Endothelial cell of umbilical vein (primary cell): ENCODE data around the gene SLC9A9. TPM values are rescaled to one million over a fixed set of nuclear protein-coding genes. Genes with fewer than 3 reads are reported as not detected.

Source experiments
- BruUV-seq: library from RNA; stranded (reverse); fragments of 400-500 nt; replicated peaks from 2 replicates; lab custom pipeline; 2021; lab: Mats Ljungman, UMichigan
- CTCF ChIA-PET: fragments of 300-600, 350-600 bp; sonication (Branson Sonifier 250); formaldehyde crosslinking; loops from one replicate; lab custom pipeline; 2021; ENCODE audit warnings: antibody characterized with exemption, inconsistent platforms; lab: Charles Lee
- POLR2A ChIA-PET: fragments of 300-600, 350-600 bp; sonication (Branson Sonifier 250); formaldehyde crosslinking; loops from one replicate; lab custom pipeline; 2021; ENCODE audit warnings: antibody characterized with exemption, inconsistent platforms; lab: Charles Lee
- DNase-seq: peaks from one replicate; pipeline ENCODE4 v3.0.0-alpha.2; 2011; ENCODE audit warnings: low read depth, low spot score
- FAIRE-seq: peaks from 2 replicates; lab custom pipeline; 2011; peaks lifted over from hg19 to GRCh38; lab: Jason Lieb, UNC
- H2AFZ ChIP-seq: 2 replicates; pipeline ENCODE4 v1.6.0; 2012; ENCODE audit warnings: low read depth, low read length, control low read depth, inconsistent platforms
- H3K27ac ChIP-seq: 2 replicates; pipeline ENCODE4 v1.5.1; 2011; ENCODE audit warnings: low read depth, mild to moderate bottlenecking, control low read depth, low read length, moderate library complexity; ENCODE audit not compliant: insufficient read depth
- H3K27me3 ChIP-seq, 2 experiments: 2 replicates each; pipeline versions ENCODE4 v1.6.0 to v1.6.1; 2011; ENCODE audit warnings: low read length in 2 of 2, mixed read lengths in 1 of 2; ENCODE audit not compliant: control insufficient read depth in 2 of 2, insufficient read depth in 2 of 2
- H3K36me3 ChIP-seq, 2 experiments: 2 replicates in 1 of 2; 3 replicates in 1 of 2; pipeline ENCODE4 v1.5.1; 2011; ENCODE audit warnings: low read length in 2 of 2, mild to moderate bottlenecking in 1 of 2, moderate library complexity in 1 of 2; ENCODE audit not compliant: control insufficient read depth in 2 of 2, insufficient read depth in 2 of 2; ENCODE audit errors: extremely low read depth in 1 of 2
- H3K4me1 ChIP-seq: 3 replicates; pipeline ENCODE4 v1.5.1; 2011; ENCODE audit warnings: mild to moderate bottlenecking, low read length; ENCODE audit not compliant: control insufficient read depth, insufficient read depth; ENCODE audit errors: extremely low read depth
- H3K4me2 ChIP-seq: 2 replicates; pipeline ENCODE4 v1.6.1; 2011; ENCODE audit warnings: low read length, control low read depth, mixed read lengths; ENCODE audit not compliant: insufficient read depth
- H3K4me3 ChIP-seq, 3 experiments: fragments of 200-600 bp in 1 of 3; sonication (generic), shearing (Covaris generic) in 1 of 3; replicated peaks in 1 of 3; 2 replicates each; pipeline ENCODE4 v1.5.1; 2011 to 2016; ENCODE audit warnings: control low read depth in 3 of 3, low read length in 3 of 3, mild to moderate bottlenecking in 2 of 3, inconsistent platforms in 1 of 3, low read depth in 1 of 3, moderate library complexity in 1 of 3; ENCODE audit not compliant: insufficient read depth in 1 of 3
- H3K79me2 ChIP-seq: 2 replicates; pipeline ENCODE4 v1.6.0; 2012; ENCODE audit warnings: low read length, inconsistent platforms; ENCODE audit not compliant: control insufficient read depth, insufficient read depth
- H3K9ac ChIP-seq: replicated peaks from 2 replicates; pipeline ENCODE3; 2011; ENCODE audit warnings: low read length, control low read depth; ENCODE audit not compliant: insufficient read depth; ENCODE audit errors: extremely low read depth
- H3K9me1 ChIP-seq: replicated peaks from 3 replicates; pipeline ENCODE4 v1.6.0; 2011; ENCODE audit warnings: mild to moderate bottlenecking, low read length; ENCODE audit not compliant: control insufficient read depth, insufficient read depth; ENCODE audit errors: extremely low read depth
- H3K9me3 ChIP-seq: replicated peaks from 2 replicates; pipeline ENCODE4 v1.5.1; 2012; ENCODE audit warnings: low read length, inconsistent platforms; ENCODE audit not compliant: control insufficient read depth, insufficient read depth
- H4K20me1 ChIP-seq: replicated peaks from 2 replicates; pipeline ENCODE3; 2011; ENCODE audit warnings: mild to moderate bottlenecking, low read length; ENCODE audit not compliant: control insufficient read depth, insufficient read depth; ENCODE audit errors: extremely low read depth
- EZH2 ChIP-seq: IDR thresholded peaks from 2 replicates; pipeline ENCODE4 v1.6.1; 2012; ENCODE audit warnings: borderline replicate concordance, low read depth, mild to moderate bottlenecking, moderate library complexity, low read length, inconsistent platforms; ENCODE audit not compliant: severe bottlenecking
- FOS ChIP-seq: IDR thresholded peaks from 2 replicates; pipeline ENCODE4 v1.6.1; 2011; ENCODE audit warnings: mild to moderate bottlenecking, low read length, moderate library complexity, borderline replicate concordance; ENCODE audit not compliant: insufficient read depth
- GATA2 ChIP-seq: IDR thresholded peaks from 2 replicates; pipeline ENCODE4 v1.7.0; 2011; ENCODE audit warnings: low read depth, mild to moderate bottlenecking, moderate library complexity, mixed read lengths, low read length; ENCODE audit not compliant: insufficient read length, insufficient read depth
- JUN ChIP-seq: IDR thresholded peaks from 2 replicates; pipeline ENCODE4 v1.6.1; 2011; ENCODE audit warnings: borderline replicate concordance, low read depth; ENCODE audit not compliant: insufficient read length, insufficient read depth
- MYC ChIP-seq: IDR thresholded peaks from one replicate; pipeline ENCODE4 v1.6.1; 2011; ENCODE audit warnings: mild to moderate bottlenecking, low read depth, low read length
- POLR2A ChIP-seq: IDR thresholded peaks from 2 replicates; pipeline ENCODE4 v1.6.1; 2012; ENCODE audit warnings: low read depth, mild to moderate bottlenecking, control low read depth, low read length
- POLR2AphosphoS5 ChIP-seq: IDR thresholded peaks from 2 replicates; pipeline ENCODE4 v1.6.1; 2012; ENCODE audit warnings: low read depth, mild to moderate bottlenecking, control low read depth, low read length, moderate library complexity; ENCODE audit not compliant: insufficient read depth
- dilution Hi-C: fragments of 300-500 bp; cut with MboI; formaldehyde crosslinking; loops from one replicate; pipeline ENCODE4 v1.15.0; 2019; ENCODE audit warnings: low sequenced_read_pairs; ENCODE audit not compliant: extremely low pct_ligation_motif_present
- intact Hi-C: fragments of 100-400 bp; cut with micrococcal nuclease; formaldehyde crosslinking; loops from one replicate; pipeline ENCODE4 v1.10.0; 2022
- polyA plus RNA-seq, 4 experiments: library from polyadenylated mRNA; depleted of rRNA in 3 of 4; stranded (reverse) in 3 of 4; unstranded in 1 of 4; fragments of >200 nt; gene quantifications; 2 replicates each; pipeline versions ENCODE4 v1.2.1 to v1.2.3, GENCODE V29; 2011 to 2012; ENCODE audit warnings: missing spikeins in 1 of 4
- total RNA-seq: library from RNA; stranded (reverse); gene quantifications from 2 replicates; pipeline ENCODE4 v1.2.3, GENCODE V29; 2021
- TF ChIP-seq, protein P1 (sequence below), 2 donors: IDR thresholded peaks; 1 replicate in 1 of 2; 2 replicates in 1 of 2; pipeline ENCODE4 v1.5.1; 2011; ENCODE audit warnings: low read length in 2 of 2, mild to moderate bottlenecking in 2 of 2, moderate library complexity in 2 of 2, control low read depth in 1 of 2, inconsistent platforms in 1 of 2, low read depth in 1 of 2; ENCODE audit not compliant: insufficient read depth in 1 of 2; ENCODE audit errors: extremely low read depth in 1 of 2
- TF ChIP-seq, protein P2 (sequence below): IDR thresholded peaks from 2 replicates; pipeline ENCODE4 v1.6.1; 2011; ENCODE audit not compliant: insufficient read depth, insufficient read length

The SLC9A9 gene
- total and polyA plus RNA-seq, 2 donors (not counting 3 experiments of a cell fraction or from before 2014, with no cell fraction given), result 1.5 to 1.8 TPM

GRCh38 chr3:143344516-143345165 is 503.6 kb downstream of the SLC9A9 start:
- dilution Hi-C loops, result no loop called here
- no peaks in the 10 kb centered on the region for H3K27me3 ChIP-seq
- H2AFZ ChIP-seq, result no peak overlapping the region
- no peaks in the 10 kb centered on the region for H3K9me3 ChIP-seq
- H4K20me1 ChIP-seq, result no peaks in the 10 kb centered on the region
- CTCF ChIA-PET, result interaction anchor here (0.5 to 2.4 kb wide), 5 partner anchors 12 to 1098 kb away, joined by 3 to 7 read pairs (median 4); no protein-coding TSS in a partner anchor
- POLR2A ChIA-PET, result no interaction called here
- H3K36me3 ChIP-seq, result no peaks in the 10 kb centered on the region
- FAIRE-seq (peak; percentile 31), DNase-seq (peak; percentile 87)
- peak overlapping the region; percentile 54 for H3K27ac ChIP-seq
- peak overlapping the region; percentile 86 for H3K4me2 ChIP-seq
- peaks cover 31% of the 10 kb centered on the region for H3K4me1 ChIP-seq
- TF ChIP-seq FOS (peak; percentile 20), EZH2 (no peak), JUN (peak; percentile 38)
- no peaks in the 10 kb centered on the region for H3K79me2 ChIP-seq
- H3K9ac ChIP-seq, result no peak overlapping the region
- H3K9me1 ChIP-seq, result no peaks in the 10 kb centered on the region
- intact Hi-C loops, result loop anchor here (1.0 kb wide), 1 partner anchor 13 kb away; no protein-coding TSS in a partner anchor
- BruUV-seq, result no TSS peak
- peak overlapping the region in 1 of 3 experiments; percentile 44 for H3K4me3 ChIP-seq

- Histone ChIP-seq H3K27ac (peak overlapping the region; percentile 54), H3K4me1 (peaks cover 31% of the 10 kb centered on the region), H3K9ac (no peak overlapping the region), H3K36me3 (no peaks in the 10 kb centered on the region), H3K9me1 (no peaks in the 10 kb centered on the region), H4K20me1 (no peaks in the 10 kb centered on the region), H3K4me2 (peak overlapping the region; percentile 86), H3K79me2 (no peaks in the 10 kb centered on the region), H3K4me3 (no peak overlapping the region), H2AFZ (no peak overlapping the region), H3K27me3 (no peaks in the 10 kb centered on the region), H3K9me3 (no peaks in the 10 kb centered on the region)
- TF ChIP-seq JUN (no peak), GATA2 (no peak), MYC (no peak), EZH2 (no peak), POLR2AphosphoS5 (no peak), POLR2A (no peak), FOS (no peak)
- TF ChIP-seq, protein P1, sequence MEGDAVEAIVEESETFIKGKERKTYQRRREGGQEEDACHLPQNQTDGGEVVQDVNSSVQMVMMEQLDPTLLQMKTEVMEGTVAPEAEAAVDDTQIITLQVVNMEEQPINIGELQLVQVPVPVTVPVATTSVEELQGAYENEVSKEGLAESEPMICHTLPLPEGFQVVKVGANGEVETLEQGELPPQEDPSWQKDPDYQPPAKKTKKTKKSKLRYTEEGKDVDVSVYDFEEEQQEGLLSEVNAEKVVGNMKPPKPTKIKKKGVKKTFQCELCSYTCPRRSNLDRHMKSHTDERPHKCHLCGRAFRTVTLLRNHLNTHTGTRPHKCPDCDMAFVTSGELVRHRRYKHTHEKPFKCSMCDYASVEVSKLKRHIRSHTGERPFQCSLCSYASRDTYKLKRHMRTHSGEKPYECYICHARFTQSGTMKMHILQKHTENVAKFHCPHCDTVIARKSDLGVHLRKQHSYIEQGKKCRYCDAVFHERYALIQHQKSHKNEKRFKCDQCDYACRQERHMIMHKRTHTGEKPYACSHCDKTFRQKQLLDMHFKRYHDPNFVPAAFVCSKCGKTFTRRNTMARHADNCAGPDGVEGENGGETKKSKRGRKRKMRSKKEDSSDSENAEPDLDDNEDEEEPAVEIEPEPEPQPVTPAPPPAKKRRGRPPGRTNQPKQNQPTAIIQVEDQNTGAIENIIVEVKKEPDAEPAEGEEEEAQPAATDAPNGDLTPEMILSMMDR (IDR thresholded peaks at IDR 0.05; ENCODE audit: extremely low read depth in 1 of 2, insufficient read depth in 1 of 2, low read depth in 1 of 2, low read length in 2 of 2), result no peak
- TF ChIP-seq, protein P2, sequence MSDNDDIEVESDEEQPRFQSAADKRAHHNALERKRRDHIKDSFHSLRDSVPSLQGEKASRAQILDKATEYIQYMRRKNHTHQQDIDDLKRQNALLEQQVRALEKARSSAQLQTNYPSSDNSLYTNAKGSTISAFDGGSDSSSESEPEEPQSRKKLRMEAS, result no peak
- no TSS peak for BruUV-seq
- peak; percentile 40 for DNase-seq
- dilution Hi-C loops (no loop called here), intact Hi-C loops (loop anchor here (1.0 kb wide), 1 partner anchor 13 kb away; no protein-coding TSS in a partner anchor)
- no peak for FAIRE-seq
- ChIA-PET POLR2A (no interaction called here), CTCF (interaction anchor here (0.5 to 1.5 kb wide), 4 partner anchors 13 to 330 kb away, joined by 3 to 5 read pairs (median 3); no protein-coding TSS in a partner anchor)
Measured at GRCh38 chr3:143343944-143344343, 504.3 kb downstream of the SLC9A9 start.
